ENCODE data around the gene NKD2. TPM values are rescaled to one million over a fixed set of nuclear protein-coding genes. Genes with fewer than 3 reads are reported as not detected.

Gene NKD2
- total and polyA plus RNA-seq, 12 donors: 0.22 to 32.8 (median 10.8) TPM

DNA sequence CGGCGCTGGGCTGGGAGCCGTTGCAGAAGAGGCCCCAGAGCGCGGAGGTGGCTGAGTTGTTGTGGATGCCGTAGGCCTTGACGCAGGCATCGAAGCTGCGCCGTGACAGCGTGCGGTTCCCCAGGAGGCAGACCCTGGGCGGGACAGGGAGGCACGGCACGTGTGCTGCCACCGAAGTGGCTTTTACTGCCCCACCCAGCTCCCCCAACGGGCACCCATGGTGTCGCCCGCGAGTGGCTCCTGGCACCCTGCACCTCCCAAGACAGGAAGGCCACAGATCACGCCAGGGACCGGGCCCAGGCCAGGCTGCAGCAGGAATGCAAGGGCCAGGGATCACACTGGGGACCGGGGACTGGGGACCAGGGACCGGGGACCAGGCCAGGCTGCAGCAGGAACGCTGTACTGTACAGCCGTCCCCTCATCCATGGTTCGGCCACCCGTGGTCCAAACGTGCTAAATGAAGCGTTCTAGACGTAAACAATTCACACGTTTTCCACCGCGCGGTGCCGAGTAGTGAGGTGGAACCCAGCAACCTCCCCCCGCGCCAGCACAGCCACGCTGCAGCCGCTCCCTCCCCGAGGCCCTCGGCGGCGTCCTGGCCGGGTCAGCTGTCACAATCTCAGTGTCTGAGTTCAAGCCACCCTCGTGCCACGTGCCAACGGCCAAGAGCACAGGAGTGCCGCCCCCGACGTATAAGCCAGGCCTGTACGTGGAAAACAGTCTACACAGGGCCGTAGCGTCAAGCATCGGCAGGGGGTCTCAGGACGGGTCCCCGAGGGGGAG, 75.4 kb downstream of the NKD2 start:
- intact Hi-C loops (cut with DNase I): no loop called here
- 93 to 96% (median 95%) methylated on average over 24 to 57 of the region's 57 CpGs for WGBS, 4 donors

DNA sequence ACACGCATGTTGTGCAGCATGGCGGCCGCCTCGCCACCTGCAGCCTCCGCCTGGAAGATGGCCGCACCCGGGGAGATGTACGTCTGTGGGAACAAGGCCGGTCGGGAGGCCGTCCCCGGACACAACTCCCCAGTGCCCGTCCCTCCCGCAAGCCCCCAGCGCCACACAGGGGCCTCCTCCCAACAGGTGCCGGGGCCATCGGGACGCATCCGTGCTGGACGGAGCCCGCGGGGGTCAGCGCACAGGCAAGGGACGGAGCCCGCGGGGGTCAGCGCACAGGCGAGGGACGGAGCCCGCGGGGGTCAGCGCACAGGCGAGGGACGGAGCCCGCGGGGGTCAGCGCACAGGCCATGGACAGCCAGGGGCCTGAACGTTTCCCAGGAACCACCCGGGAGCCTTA, 76.8 kb downstream of the NKD2 start:
- no peak for TF ChIP-seq POLR2A (IDR thresholded peaks at IDR 0.05)
- TF ChIP-seq, protein P1, sequence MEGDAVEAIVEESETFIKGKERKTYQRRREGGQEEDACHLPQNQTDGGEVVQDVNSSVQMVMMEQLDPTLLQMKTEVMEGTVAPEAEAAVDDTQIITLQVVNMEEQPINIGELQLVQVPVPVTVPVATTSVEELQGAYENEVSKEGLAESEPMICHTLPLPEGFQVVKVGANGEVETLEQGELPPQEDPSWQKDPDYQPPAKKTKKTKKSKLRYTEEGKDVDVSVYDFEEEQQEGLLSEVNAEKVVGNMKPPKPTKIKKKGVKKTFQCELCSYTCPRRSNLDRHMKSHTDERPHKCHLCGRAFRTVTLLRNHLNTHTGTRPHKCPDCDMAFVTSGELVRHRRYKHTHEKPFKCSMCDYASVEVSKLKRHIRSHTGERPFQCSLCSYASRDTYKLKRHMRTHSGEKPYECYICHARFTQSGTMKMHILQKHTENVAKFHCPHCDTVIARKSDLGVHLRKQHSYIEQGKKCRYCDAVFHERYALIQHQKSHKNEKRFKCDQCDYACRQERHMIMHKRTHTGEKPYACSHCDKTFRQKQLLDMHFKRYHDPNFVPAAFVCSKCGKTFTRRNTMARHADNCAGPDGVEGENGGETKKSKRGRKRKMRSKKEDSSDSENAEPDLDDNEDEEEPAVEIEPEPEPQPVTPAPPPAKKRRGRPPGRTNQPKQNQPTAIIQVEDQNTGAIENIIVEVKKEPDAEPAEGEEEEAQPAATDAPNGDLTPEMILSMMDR (IDR thresholded peaks at IDR 0.05): no peak
- 93 to 97% (median 94%) methylated on average over 30 to 39 of the region's 39 CpGs for WGBS, 4 donors
- intact Hi-C loops (cut with DNase I): no loop called here
- no peak for DNase-seq
- Histone ChIP-seq H3K4me1 (replicated peaks in 1 of 2) (peaks cover 0 to 6% of the 10 kb centered on the region in 2 donors), H3K4me3 (no peak overlapping the region), H3K9me3 (replicated peaks in 1 of 3) (no peaks in the 10 kb centered on the region), H3K27me3 (no peaks in the 10 kb centered on the region), H3K27ac (no peak overlapping the region), H3K36me3 (replicated peaks in 1 of 2) (peaks cover 0 to 62% of the 10 kb centered on the region in 2 donors)

More for the DNA sequence above, 75.4 kb downstream of the NKD2 start:
- no peak for TF ChIP-seq POLR2A (IDR thresholded peaks at IDR 0.05)
- TF ChIP-seq, protein P1 (IDR thresholded peaks at IDR 0.05): no peak
- peaks cover 0 to 66% of the 10 kb centered on the region in 2 donors for H3K36me3 ChIP-seq (replicated peaks in 1 of 2)
- no peaks in the 10 kb centered on the region for H3K4me1 ChIP-seq (replicated peaks in 1 of 2)
- no peaks in the 10 kb centered on the region for H3K9me3 ChIP-seq (replicated peaks in 1 of 3)
- no peak overlapping the region for H3K4me3 ChIP-seq
- no peak for DNase-seq
- H3K27me3 ChIP-seq: no peaks in the 10 kb centered on the region
- no peak overlapping the region for H3K27ac ChIP-seq

DNA sequence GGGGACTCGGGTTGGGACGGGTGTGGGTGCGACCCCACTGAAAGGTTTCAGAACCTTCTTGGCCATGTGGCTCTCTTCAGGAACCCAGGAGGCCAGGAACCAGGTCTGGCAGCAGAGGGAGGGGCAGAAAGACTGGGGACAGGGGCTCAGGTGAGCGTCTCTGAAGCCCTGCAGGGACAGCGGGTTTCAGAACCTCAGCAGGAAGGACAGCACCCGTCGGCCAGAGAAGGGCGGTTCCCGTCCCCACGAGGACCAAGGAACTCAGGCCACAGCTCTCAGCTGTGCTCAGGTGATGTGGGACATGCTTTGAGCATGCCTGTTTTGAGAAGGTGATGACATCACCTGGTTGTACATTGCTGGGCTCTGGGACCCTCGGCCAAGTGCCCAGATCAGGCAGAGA, 77.5 kb downstream of the NKD2 start:
- Histone ChIP-seq H3K27me3 (no peaks in the 10 kb centered on the region), H3K4me1 (replicated peaks in 1 of 2) (peaks cover 0 to 14% of the 10 kb centered on the region in 2 donors), H3K9me3 (replicated peaks in 1 of 3) (no peaks in the 10 kb centered on the region), H3K27ac (no peak overlapping the region), H3K36me3 (replicated peaks in 1 of 2) (peaks cover 0 to 62% of the 10 kb centered on the region in 2 donors), H3K4me3 (no peak overlapping the region)
- intact Hi-C loops (cut with DNase I): no loop called here
- TF ChIP-seq, protein P1 (IDR thresholded peaks at IDR 0.05): no peak
- TF ChIP-seq POLR2A (IDR thresholded peaks at IDR 0.05): no peak
- 89 to 96% (median 91%) methylated on average over 11 of the region's 11 CpGs for WGBS, 4 donors
- no peak for DNase-seq

DNA sequence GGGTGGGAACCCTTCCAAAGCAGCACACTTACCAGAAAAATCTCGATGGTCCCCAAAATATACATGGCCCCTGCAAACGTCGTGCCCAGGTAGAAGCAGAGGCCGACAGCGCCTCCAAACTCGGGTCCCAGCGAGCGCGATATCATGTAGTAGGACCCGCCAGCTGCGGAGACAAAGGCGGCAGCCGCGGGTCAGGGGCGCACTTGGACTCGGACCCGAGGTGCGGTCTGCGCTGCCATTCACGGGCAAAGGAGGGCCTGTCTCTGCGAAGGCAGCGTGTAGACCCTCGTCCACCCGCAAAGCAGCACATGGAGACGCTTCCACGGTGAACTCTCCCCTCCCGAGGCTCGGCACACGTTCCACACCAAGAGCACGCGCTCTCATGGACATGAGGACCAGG, 78.3 kb downstream of the NKD2 start:
- Histone ChIP-seq H3K36me3 (replicated peaks in 1 of 2) (peaks cover 0 to 62% of the 10 kb centered on the region in 2 donors), H3K4me3 (no peak overlapping the region), H3K4me1 (replicated peaks in 1 of 2) (peaks cover 0 to 14% of the 10 kb centered on the region in 2 donors), H3K27ac (no peak overlapping the region), H3K27me3 (no peaks in the 10 kb centered on the region), H3K9me3 (replicated peaks in 1 of 3) (no peaks in the 10 kb centered on the region)
- WGBS, 4 donors: 94 to 98% (median 96%) methylated on average over 18 to 31 of the region's 31 CpGs
- DNase-seq: no peak
- no peak for TF ChIP-seq POLR2A (IDR thresholded peaks at IDR 0.05)
- TF ChIP-seq, protein P1 (IDR thresholded peaks at IDR 0.05): no peak
- intact Hi-C loops (cut with DNase I): no loop called here

Data from adrenal gland (tissue), 12 donors.